GM03348 (cell line): Measurements from ENCODE around the gene NOXA1.
A peak's percentile ranks its signal among the peaks of the same experiment; 100 is the strongest.
"Not testable (repeated sequence)": the region's sequence is repeated elsewhere in the genome, so short reads cannot be mapped to it uniquely, and the experiment has no call there.

Experiments used
- DNase-seq: peaks from one replicate; pipeline ENCODE4 v3.0.0; 2012; ENCODE audit warnings: low spot score

Gene NOXA1

DNA sequence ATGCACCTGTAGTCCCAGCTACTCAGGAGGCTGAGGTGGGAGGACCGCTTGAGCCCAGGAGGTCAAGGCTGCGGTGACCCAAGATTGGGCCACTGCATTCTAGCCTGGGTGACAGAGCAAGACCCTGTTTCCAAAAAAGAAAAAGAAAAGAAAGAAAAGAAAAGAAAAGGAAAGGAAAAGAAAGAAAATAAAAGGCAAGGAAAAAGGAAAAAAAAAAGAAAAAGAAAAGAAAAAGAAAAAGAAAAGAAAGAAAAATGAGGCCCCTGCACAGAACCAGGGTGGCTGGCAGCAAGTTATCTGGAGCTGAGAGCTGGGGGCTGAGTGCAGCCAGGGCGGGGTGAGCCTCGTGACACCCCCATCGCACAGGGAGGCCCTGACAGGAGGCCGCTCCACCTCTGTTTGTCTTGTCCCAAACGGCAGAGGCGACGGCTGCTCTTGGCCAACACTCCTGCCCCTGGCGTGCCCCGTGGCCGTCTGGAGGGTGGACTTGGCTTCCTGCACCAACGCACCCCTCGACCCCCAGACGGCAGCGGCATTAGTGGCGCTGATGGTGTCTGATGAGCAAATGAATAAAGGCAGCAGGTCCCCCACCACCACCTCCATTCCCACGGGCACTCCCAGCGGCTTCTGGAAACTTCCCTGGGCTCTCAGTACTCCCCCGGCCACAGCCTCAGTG, 17.0 kb upstream of the NOXA1 start:
- no peak for DNase-seq

DNA sequence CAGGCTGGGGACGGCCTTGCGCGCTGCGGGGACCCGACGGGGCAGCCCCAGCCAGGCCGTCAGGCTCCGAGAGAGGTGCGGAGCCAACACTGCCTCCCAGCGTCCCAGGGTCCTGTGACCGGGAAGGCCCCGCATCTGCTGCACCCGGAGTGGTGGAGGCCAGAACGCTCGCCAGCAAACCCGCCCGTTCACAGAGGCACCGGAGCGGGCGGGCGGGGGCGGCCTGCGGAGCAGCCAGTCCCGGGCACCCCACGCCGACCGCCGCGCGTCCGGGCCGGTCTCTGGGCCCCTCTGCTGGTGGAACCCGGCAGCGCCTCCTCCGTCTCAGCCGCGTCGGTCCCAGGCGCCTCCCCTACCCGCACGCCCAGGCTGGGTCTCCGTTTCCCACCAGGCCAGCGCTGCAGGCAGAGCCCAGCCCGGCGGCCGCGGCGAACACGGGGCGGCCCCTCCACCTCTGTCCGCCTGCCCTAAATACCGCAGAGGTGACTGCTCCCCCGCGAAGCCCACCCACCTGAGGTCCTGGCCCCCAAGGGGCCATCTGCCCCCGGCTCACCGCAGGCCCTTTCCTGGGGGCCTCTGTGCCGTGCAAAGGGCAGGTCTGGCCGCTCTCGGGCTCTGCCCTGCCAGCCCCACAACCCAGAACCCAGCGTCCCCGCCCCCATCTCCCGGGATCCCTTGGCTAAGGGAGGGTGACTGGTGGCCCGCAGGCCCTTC, 16.2 kb upstream of the NOXA1 start:
- peak; percentile 94 for DNase-seq

DNA sequence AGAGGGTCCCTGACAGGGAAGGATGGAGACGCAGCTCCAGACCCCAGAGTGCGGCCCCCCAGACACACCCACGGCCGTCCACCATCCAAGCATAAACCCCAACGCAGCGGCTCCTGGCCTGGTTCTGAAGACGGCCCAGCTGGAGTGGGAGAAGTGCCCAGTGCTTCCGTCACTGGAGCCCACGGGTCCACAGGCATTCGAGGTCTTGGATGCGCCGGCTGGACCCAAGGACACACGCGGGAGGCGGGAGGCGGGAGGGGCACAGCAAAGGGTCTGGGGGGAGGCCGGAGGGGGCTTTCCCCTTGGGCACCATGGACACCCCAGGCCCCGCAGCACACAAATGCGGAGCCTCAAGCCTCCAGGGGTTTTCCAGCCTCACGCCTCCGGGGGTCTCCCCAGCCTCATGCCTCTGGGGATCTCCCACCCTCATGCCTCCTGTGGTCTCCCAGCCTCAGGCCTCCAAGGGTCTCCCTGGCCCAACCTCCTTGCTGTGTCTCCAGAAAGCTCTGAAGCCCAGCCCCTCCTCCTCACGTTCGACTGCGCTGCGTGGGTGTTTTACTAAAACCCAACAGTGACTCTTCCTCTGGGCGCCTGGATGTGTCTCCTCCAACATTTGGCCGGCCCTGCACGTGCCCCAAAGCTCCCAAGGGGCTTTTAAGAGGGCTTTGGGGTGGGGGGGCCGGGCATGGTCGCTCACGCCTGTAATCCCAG, 15.4 kb upstream of the NOXA1 start:
- DNase-seq: no peak

DNA sequence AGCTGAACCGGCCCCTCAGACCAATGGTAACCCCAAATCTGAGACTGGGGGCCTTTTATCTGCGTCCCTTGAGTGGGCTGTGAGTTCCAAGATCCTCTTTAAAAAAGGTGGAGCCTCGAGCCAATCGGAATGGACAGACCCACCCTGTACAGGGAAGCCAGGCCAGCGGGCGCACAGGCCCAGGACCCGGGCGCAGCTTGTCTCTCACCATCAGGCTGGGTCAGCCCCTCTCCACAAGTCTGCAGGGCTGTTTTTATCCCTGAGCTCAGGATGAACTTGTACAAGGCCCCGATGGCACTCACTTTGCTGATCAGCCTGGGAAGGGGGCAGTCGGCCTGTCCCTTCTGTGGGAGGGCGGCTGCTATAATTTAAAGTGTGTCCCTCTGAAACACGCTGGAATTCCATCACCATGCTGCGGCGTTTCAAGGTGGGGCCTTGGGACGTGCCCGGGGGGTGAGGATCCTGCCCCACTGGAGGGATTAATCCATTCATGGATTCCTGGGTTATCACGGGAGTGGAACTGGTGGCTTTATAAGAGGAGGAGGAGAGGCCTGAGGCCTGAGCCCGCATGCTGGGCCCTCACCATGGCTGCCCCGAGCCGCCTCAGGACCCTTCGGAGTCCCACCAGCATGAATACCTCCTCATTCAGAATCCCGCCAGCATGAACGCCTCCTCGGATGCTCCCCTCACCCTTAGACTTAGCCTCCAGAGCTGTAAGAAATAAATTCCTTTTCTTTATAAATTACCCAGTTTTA, 14.4 kb upstream of the NOXA1 start:
- no peak for DNase-seq

DNA sequence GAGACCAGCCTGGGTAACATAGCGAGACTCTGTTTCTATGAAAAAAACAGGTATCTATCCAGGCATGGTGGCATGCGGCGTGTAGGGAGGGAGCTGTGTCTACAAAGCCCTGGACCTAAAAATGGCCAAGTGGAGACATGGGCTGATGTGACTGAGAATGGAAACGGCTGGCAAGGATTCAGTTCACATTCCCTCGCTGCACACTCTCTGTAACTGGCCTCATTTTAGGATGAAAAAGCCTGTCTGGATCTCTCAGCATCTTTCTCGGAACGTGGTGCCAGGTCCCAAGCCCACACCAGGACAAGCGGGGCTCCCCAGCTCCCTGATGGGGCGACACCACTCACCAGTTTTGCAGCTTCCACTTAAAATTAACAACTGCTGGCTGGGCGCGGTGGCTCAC, 13.7 kb upstream of the NOXA1 start:
- DNase-seq: no peak

DNA sequence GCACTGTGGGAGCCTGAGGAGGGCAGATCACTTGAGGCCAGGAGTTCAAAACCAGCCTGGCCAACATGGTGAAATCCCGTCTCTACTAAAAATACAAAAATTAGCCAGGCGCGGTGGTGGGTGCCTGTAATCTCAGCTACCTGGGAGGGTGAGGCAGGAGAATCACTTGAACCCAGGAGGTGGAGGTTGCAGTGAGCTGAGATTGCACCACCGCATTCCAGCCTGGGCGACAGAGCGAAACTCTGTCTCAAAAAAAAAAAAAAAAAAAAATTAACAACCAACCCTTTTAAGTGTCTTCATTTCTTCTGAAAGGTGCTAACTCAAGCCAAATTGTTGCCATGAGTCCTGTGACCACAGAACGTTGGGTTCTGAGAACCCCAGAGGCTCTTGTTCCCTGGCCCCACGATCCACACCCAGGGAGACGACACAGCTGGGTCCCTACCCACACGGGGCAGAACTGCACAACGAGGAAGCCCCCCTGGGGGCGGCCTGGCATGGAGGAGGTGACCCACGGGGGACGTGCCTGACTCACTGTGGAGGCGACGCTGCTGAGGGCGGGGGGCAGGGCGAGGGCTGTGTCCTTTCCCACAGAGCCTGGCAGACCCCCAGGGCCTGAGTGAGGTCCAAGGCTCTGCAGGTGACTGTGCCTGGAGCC, 12.8 kb upstream of the NOXA1 start:
- not testable (repeated sequence) for DNase-seq

DNA sequence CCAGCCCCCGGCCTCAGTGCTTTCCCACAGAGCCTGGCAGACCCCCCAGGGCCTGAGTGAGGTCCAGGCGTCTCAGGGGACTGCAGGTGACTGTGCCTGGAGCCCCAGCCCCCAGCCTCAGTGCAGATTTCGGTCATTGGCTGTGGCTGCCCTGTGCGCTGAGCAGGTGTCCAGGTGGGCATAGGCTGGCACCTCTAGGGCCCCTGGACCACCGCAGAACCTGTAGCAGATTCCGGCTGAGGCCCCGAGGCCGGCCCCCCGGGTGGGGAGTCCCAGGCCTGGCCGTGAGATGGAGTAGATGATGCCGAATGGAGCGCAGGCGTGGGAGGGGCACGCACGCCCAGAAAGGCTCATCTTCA, 12.3 kb upstream of the NOXA1 start:
- DNase-seq: no peak

DNA sequence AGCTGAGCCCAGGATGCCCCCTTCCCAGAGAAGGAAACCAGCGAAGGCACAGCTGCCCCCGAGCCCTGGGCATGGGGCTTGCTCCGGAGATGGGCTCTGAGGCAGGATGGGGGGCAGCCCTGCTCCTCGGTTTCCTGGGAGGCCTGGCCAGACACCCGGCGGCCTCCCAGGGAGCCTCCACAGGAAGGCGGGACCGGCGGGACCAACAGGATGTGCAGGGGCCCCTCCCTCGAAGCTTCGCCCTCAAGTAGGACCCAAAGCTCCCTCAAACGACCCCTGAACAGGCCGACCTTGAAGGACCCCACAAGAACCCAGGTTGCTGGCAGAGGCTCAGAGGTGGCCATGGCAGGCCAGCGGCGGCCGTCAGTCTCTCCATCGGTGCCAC, 11.9 kb upstream of the NOXA1 start:
- DNase-seq: no peak

DNA sequence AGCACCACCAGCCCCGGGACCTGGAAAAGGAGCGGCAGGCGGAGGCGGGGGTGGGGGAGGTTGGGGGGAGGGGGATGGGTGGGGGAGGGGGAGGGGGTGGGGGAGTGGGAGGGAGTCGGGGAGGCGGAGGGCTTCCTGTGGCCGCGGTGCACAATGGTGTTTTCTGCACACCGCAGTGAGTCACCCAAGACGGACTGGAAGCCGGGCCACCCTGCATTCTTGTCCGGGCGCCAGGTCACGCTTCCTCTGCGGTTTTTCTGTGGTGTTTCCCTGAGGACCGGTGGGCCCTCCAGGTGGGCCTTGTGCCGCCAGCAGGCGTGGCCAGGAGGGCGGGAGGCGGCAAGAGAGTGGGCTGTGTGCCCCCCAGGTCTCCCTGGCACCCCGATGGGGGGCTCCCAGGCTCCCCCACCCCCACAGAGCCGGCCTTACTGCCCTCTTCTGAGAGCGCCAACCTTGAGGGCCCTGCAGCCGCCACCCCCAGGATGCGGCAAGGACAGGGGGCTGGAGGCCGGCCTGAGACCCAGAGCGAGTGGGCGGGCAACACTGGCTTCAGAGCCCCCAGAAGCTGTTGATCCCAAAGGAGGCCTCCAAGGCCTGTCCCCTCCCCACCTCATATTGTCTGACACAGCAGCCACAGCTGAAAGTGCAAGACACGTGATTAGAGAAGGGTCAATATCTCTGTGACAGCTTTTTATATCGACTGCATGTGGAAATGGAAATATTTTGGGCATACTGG, 11.4 kb upstream of the NOXA1 start:
- DNase-seq: peak; percentile 93

DNA sequence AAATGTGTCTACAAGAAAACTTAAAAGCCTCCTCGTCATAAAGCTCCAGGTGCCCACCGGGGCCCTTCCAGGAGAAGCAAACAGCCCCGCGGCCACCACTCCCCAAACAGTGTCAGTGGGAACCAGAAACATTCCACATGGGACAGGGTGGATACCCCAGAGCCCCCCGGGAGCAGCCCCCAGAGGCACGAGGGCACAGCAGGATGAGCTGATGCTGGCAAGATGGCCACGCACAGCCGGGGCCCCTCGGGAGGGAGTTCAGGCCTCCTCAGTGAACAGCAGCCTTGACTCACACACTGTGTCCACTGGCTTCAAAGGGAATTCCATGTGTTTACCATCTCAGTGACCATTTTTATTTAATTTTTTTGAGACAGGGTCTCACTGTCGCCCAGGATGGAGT, 10.8 kb upstream of the NOXA1 start:
- DNase-seq: no peak

DNA sequence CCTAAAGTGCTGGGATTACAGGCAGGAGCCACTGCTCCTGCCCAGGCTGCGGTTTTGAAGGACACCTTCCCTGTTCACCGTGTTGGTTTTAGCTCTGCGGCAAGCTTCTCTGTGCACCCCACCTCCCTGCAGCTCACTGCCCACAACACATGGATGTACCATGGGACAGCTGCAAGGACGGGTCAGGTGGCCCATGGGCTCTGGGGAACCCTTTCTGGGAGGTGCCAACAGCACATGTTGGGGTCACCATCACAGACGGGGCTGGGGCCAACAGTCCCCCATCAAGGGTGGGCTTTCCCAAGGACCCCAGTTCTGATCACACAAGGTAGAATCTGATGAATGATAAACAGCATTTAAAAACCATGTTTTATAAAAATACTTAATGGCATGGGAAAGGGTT, 7.7 kb upstream of the NOXA1 start:
- DNase-seq: no peak

DNA sequence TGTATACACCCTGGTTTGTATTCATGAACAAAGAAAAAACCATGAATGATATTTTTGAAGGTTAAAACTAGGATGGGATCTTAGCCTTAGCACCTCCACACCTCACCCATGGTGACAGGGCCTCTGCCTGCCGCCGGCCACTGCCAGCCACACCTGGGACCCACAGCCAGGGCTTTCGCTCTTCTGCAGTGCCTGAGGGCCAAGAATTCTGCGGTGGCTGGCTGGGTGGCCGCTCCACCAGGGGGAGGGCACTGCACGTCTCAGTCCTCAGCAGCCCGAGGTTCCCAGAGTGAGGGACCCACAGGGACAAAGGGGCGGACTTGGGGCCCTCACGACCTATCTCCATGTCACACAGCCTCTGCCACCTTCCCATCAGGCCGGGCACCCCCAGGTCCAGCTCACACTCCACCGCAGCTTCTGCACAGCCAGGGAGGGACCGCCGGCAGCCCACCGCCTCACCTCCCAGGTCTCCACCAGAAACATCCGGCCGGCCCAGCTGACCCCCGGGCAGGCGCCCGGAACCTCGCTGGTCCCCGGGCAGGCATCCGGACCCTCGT, 7.1 kb upstream of the NOXA1 start:
- DNase-seq: no peak

DNA sequence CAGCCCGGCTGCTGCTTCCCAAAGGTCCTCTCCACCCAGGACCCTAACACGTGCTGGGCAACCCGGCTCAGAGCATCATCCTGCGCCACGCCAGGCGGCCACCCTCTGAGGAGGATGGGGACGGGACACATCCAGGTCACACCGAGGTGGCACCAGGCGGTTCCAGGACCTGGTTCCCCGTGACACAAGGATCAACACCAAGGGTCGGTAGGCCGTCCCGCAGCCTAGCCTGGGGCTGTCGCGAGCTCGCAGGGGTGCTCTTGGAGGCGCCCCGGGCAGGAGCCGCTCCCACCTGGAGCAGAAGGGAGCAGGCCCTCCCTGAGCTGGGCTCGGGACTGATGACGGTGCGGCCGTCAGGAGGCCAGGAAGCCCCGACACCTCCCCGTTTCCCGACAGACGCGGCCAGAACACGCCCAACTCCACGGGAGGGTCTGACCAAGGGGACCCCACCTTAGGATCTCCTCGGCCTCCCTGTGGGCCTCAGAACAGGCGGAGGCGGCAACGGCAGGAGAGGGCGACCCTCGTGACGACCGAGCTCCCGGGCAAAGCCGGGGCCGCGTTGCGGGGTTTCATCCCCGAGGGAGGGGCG, 6.5 kb upstream of the NOXA1 start:
- no peak for DNase-seq

DNA sequence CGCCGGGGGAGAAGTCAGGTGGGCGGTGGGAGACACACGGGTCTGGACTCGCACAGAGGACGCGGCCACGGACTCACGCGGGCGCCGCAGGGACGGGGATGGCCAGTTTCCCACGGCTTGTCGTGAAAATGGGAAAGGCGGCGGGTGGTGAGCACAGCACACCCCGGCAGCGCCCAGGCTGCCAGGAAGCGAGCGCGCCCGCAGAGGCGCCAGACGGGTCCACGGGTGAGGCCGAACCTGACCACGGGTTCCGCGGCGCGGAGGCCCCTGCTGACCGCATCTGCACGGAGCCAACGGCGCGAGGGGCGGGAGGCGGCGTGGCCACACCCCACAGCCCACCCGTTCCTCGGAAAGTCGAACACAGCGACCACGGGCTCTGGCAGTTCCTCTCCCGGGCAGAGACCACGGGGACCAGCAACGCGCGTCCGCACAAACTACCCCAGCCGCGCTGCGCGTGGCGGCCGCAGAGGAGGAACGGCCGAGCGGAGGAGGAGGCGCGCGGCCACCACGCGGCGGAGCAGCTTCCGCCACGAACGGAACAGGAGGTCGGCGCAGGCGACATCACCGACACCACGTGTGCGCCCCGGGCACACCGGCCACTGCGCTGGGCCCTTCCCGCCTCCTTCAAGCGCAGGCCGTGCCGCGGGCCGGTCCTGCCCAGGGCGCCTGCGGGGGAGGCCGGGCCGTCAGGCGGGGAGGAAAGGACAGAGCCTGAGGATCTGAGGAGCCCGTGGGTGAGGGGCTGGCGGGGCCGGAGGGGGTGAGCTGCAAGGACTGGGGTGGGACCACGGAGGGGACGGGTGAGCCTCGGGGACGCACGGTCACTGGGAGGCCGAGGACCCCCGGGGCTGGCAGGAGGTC, 5.8 kb upstream of the NOXA1 start:
- no peak for DNase-seq

DNA sequence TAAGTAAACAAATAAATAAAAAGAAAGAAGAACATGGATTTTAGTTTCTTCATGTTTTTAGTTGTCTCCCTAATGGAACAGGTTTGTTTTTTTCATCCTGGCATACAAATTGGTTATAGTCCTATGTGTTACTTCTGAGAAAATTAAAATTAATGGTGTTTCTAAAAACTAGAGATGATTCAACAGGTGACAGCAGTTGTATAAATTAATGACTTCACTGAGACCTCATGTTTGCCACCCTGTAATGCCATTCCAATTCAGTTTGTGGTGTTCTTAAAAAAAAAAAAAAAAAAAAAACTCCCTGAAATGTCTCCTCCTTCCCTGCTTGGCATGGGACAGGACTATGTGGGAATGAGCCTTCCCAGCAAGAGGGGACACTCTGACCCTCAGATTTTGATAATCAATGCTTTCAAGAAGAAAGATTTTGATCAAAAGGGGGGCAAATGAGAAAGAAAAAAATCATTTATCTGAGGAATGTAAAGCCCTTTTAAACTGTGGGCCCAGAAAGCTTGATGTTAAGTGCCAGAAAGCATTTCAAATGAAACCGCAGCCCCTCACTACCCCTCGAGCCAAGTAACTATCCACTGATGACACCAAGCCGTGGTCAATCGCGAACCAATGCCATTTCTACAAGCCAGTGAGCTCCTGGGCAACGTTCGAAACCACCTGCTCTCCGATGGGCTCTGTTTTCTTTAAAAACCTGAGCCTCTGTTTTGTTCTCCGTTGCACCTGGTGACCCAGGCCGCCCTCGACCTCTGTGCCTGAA, 1.2 kb upstream of the NOXA1 start:
- DNase-seq: no peak

DNA sequence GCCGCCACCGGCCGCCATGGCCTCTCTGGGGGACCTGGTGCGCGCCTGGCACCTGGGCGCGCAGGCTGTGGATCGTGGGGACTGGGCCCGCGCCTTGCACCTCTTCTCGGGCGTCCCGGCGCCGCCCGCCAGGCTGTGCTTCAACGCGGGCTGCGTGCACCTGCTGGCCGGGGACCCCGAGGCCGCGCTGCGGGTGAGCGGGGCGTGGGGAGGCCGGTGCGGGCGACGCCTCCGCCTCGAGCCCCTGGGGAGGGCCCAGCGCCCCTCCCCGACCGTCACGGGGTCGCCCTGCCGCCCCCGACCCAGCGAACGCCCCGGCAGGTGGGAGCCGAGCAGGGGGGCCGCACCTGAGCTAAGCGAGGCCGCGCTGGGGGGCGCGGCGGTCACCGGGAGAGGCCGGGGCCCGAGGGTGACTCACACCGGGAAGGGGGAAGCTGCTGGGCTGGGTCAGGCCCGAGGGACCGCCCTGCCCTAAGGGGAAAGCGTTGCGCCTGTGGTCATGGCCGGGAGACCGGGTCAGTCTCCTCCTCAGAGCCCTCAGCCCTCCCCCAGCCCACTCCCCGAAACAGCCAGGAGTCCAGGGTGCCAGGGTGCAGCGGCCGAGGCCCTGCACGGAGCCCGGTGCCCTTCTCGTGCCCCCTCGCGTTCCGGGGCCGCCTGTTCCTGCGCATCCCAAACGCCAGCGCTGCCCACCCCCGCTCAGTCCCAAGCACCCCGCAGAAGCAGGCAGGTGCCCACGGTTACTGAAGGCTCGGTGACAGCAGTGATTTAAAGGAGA, 510 bp downstream of the NOXA1 start:
- no peak for DNase-seq

DNA sequence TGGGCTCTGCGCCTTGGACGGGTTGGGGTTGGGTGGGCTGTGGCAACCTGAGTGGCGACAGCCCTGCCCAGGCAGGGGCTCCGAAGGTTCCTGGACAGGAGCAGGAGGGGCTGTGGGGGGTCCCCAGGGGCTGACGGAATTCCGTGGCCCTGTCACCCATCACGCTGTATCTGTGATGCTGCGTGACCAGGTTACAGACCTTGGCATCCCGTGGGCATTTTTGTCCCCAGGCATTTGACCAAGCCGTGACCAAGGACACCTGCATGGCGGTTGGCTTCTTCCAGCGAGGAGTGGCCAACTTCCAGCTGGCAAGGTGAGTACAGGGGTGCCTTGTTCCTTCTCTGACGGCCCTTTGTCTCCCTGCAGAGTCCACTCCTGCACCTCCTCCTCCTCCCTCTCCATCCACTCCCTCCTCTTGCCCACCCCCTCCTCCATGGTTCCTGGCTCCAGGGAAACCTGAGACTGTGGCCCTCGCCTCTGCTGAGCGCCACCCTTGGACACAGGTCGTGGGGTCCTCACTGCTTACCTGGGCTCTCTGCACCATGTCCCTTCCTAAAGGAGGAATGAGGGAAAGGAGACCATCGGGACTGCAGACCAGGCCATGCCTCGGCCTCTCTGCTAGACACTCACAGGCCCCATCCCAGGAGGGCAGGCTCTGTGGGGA, 3.0 kb downstream of the NOXA1 start:
- DNase-seq: no peak
